HG03196 (cell line): ENCODE results near the gene ELP6.

Source experiments
- ATAC-seq: cut with Tn5 transposase; IDR thresholded peaks from one replicate; pipeline ENCODE4 v1.9.1; 2021; ENCODE audit not compliant: unreplicated experiment

The ELP6 gene, protein sequence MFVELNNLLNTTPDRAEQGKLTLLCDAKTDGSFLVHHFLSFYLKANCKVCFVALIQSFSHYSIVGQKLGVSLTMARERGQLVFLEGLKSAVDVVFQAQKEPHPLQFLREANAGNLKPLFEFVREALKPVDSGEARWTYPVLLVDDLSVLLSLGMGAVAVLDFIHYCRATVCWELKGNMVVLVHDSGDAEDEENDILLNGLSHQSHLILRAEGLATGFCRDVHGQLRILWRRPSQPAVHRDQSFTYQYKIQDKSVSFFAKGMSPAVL

DNA sequence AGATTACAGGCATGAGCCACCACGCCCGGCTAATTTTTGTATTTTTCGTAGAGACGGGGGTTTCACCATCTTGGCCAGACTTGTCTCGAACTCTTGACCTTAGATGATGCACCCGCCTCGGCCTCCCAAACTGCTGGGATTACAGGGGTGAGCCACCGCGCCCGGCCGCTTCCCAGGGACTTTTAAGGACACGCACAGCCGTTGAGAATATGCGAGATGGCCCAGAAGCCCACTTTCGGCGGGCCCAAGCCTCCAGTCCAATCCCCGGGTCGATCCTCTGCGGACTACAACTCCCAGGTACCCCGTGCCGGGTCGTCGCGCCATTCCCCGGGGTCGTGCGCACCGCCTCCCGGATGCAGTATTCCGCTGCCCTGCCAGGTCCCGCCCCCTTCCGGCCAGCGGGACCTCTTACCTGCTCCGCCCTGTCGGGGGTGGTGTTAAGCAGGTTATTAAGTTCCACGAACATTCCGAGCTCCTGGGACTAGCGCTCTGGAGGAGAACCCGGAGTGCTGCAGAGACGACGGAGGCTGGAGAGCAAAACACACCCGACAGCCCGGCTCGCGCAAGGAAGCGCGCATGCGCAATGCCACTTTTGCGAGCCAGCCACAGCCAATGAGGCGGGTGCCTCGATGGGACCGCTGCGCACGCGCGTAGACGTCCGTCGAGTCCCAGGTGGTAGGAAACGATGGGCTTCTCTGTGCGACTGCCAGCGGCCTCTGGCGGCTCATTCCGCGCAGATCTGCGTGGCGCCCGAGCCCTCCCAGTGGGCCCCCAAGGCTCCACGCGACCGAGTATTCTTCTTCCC is at the start of gene ELP6:
ELP6 (minus strand) TSS at position 588 of the 805 bp plus-strand sequence; CDS start at position 466, 122 bp downstream.
- peak; percentile 95 for ATAC-seq

DNA sequence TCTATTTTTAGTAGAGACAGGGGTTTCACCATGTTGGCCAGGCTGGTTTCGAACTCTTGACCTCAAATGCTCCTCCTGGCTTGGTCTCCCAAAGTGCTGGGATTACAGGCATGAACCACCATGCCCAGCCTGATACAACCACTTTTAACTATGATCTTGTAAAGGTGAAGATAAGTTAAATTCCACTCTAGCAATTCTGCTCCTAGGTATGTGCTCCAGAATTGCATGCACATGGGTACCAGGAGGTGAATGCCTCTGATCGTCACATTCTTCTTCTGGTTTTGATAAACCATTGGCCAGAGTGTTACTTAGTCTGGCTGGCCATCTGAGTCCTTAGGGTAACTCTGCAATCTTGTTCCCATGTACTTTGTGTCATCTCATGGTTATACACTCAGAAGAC is 42.8 kb upstream of the ELP6 start:
- no peak for ATAC-seq

DNA sequence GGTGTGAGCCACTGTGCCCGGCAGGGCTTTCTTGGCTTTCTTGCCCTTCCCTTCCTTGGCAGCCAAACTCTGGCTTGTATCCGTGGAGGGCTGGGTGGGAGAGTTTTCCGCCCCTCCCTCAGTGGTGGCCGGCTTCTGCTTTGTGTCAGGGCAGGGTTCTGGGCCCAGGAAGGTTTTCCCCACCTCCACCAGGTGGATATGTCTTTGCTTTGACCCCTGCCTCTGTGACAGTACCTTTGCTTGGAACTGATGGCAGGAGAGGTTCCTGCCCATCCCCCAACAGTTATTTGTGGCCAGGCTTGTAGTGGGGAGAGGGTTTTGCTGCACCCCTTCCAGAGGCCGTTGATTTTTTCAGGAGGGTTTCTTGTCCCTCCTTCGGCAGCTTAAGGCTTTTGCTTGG is 40.8 kb upstream of the ELP6 start:
- ATAC-seq, result no peak

DNA sequence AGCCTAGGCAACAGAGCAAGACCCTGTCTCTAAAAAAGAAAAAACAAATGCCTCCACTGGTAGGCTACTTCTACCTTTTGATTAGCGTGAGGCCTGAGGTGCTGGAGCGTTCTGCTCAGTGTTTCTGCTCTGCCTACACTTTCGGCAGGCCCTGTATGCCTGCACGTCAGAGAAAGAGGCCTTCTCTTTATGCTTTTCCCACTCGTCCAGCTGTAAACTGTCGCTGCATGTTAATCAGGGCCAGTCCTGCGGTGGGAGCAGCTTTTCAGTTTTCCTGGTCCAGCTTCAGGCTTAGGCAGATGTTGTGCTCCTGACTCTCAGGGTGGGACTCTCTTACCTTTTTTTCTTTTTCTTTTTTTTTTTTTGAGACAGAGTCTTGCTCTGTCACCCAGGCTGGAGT is 39.9 kb upstream of the ELP6 start:
- no peak for ATAC-seq

DNA sequence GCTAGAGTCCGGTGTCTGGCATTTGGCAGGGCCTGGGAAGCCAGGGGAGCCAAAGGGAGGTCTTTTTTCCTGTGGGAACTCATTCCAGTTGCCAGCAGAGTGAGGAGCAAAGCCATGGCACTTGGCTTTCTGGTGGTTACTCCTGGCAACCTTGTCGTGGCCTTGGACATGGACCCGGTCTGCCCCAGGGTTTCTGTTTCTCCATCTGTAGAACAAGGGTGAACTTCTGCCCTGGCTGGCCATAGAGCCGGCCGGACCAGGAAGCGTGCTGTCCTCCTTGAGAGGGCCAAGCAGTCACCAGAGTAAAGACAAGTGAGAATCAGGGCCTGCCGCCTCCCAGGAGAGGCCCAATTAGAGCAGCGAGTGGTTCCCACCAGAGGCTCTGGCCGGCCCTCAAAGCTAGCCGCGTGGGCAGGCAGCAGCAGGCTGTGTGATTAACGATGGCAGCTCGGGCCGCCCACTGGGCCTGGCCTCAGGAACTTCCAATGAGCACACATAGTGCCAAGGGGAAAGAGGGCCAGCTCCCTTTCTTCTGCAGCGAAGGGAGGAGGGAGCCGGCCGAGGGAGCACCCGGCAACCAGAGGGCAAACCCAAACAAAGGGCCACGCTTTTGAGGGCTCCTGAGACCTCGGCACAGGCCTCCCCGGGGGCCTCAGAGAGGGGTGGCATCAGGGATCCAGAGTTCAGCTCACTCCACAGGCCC is 29.1 kb upstream of the ELP6 start:
- ATAC-seq, result no peak

DNA sequence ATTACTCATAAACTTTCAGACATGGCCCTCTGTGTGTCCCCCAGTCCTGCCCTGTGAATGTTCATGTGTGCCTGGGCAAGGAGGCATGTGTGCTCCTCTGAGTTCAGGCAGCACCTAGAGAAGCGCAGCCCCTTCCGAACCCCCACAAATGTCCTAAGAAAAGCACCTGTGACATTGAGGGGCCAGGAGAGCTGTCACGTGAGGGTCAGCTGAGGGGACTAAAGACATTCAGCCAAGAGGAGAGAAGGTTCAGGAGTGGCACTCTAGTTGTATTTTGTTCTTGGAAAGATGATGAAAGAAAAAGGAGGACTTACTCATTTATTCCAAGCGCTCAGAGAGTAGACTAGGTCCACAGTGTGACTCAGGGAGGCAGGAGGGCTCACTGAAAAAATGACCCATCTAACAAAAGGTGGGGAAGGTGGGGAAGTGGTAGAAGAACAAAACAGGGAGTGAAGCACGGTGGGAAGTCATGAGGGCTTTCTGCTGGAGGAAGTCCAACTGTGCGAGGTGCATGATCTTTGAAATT is 28.1 kb upstream of the ELP6 start:
- ATAC-seq, result no peak

DNA sequence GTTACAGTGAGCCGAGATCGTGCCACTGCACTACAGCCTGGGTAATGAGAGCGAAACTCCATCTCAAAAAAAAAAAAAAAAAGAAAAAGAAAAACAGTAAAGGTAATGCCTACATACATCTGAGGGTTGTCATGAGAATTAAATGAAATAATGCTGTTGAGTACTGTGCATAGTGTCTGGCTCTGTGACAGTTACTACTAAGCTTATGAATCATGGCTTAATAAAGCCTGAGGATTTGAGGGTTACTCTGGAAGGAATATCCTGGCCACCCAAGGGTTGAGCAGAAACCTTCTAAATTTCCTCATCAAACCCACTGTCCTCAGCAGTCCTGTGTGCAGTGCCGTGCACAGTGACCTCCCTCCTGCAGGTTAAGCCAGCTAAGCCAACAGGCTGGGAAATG is 26.8 kb upstream of the ELP6 start:
- ATAC-seq, result no peak

DNA sequence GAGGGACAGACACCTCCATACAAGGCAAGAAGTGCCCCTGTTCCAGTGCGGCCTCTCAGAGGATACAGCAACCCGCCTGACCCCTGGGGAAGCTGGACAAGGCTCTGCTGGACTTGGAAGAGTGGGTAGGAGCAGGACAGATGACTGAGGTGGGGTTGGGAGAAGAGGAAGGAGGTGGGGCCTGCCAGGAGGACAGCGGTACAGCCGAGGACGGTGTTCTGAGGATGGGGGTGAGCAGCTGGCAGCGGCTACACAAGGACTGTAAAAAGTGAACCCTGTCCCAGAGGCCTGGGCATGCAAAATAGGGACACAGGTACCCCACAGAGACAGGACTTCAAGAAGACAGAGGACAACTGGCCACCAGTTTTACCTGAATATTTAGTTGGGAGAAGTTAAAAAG is 23.5 kb upstream of the ELP6 start:
- no peak for ATAC-seq

DNA sequence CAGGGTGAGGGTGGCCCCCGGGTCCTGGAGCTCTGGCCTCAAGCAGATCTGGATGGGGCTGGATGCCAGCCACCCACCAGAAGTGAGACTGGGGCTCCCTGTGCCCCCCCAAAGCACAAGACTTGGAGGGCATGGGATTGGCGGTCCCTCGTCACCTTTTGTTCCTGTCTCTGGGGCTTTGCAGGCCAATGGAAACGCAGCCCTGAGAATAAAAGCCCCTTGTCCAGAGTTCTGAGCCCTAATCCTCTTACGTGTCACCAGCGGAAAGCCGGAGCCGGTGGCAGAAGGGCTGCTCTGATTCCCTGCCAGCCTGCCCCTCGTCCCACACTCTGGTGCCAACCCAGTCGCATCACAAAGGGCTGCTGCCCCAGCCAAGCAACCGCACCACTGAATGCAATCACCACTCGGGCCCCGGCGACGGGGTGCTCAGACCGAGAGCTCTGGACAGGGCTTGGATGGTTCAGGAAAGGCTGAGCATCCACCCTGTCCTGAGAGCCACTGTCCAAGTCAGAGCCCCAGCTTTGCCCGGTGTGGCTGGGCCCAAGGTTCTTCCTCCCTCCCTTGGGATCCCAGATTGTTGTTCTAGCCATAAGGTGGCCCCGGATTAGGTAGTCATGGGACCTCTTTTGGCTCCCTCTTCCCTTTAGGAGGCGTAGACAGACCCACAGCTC is 22.8 kb upstream of the ELP6 start:
- no peak for ATAC-seq

DNA sequence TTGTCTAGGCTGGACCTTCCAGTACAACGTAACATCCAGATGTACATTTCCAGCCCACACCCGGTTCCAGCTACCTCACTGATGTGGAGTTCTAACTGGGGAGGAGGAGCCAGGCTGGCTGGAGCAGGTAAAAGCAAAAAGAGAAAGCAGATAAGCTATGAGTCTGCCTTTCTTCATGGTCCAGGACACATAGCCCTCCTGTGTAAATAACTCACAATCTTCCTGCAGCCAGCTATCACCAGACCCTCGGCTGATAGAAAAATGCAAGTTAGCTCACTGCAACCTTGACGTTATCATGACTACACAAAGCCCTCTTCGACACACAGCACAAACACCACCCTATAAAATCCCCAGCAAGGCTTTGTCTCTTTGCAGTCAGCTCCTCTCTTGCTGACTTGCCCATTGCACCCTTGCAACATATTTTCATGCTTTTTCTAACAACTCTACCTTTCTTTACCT is 20.5 kb upstream of the ELP6 start:
- ATAC-seq, result no peak

DNA sequence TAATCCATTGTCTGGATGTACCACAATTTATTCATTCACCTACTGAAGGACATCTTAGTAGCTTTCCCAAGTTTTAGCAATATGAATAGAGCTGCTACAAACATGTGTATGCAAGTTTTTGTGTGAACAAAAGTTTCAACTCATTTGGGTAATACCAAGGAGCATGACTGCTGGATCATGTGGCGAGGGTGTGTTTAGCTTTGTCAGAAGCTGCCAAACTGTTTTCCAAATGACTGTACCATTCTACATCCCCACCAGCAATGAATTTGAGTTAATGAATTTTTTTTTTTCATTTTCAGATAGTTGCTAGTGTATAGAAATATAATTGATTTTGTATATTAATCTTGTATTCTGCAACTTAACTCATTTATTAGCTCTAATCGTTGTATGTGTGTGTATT is 20.0 kb upstream of the ELP6 start:
- no peak for ATAC-seq

DNA sequence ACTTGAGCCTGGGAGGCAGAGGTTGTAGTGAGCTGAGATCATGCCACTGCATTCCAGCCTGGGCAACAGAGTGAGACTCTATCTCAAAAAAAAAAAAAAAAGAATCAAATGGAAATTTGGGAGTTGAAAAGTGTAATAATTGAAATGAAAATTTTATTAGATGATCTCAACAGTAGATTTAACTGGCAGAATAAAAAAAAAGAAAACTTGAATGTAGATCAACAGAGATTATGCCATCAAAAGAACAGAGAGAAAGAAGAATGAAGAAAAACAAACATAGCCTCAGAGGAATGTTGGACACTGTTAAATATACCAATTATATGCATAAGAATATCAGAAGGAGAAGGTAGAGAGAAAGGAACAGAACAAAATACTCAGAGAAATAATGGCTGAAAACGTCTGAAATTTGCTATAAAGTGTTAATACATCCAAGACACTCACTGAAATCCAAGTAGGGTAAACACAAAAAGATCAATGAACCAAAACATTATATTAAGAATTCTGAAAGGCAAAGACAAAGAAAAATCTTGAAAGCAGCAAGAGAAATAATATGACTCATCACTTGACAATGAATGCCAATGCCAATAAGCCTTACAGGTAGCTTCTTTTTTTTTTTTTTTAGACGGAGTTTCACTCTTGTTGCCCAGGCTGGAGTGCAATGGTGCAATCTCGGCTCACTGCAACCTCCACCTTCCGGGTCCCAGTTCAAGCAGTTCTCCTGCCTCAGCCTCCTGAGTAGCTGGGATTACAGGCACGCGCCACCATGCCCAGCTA is 14.6 kb upstream of the ELP6 start:
- ATAC-seq, result no peak

DNA sequence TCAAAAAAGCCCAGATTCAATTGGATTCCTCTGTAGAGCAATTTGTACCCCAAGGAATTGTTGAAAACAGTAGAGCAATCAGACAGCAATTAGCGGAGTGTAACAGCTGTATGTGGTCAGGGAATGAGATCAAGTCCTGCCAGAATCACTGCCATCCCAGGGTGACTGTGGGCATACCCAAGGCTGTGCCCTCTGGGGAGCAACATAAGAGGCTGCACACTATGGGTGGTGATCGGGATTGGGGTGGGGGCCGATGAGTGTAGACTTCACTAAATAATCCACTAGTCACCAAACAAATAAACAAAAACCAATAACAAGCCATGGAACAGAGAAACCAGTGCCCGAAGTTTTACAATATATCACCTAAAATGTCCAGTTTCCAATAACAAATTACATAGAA is 12.1 kb upstream of the ELP6 start:
- ATAC-seq, result no peak

DNA sequence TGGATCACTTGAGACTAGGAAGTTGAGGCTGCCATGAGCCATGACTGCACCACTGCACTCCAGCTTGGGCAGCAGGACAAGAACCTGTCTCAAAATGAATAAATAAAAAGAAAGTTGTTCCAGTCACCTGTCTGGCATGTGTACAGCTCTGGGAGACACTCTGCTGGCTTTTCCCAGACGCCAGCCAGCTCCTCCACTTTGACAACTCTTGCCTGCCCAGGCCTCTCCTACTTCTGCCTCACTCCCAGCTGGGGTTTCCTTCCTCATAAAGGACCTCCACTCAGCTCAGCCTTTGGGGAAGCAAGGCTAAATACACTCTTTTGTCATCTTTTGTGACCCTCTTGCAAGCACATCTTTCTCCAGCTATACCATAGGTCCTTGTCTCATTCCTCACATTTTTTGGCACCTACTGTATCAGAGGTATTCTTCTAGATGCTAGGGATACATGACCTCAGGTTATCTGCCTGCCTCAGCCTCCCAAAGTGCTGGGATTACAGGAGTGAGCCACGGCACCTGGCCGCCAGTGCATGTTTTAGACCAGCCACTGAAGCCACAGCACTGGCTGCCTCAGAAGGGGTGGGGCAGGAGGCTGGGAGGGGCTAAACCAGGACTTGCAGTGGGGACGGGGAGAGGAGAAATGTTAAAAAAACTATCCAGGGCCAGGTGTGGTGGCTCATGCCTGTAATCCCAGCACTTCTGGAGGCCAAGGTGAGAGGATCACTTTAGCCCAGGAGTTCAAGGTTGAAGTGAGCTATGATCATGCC is 10.0 kb upstream of the ELP6 start:
- ATAC-seq, result no peak

DNA sequence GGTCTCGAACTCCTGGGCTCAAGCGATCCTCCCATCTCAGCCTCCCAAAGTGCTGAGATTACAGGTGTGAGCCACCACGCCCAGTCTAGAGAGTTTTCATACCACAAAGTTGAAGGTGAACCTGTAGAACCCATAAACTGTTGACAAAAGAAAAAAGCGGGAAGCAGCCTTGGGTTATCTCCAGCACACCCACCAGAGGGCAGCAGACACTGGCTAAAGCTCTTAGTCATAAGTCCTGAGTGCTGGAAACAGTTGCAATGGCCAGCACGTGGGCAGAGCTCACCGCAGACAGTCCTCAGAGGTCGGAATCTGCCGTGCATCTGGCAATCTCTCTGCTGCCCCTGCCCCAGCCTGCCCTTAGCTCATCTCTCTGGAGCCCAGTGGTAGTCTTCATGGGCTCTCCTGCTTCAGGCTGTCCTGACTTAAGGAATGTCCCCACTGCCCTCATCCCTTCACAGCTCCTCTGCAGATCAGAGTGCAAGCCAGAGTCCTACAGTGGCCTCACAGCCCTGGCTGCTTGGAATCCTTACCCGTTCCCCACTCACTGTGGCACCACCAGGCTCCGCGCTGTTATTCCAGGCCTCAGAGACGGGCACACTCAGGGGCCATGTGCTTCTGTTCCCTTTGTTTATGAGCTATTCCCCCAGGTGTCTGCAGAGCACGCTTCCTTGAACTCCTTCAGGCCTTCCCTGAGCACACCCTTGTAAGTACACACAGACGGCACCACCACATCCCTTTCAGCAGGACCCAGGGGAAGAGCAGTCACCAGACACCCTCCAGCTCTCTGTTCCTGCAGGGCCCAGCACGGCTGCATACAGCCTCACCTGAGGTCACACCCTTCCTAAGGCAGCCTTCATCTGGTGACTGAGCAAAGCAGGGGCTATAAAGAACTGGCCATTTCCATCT is 8.8 kb upstream of the ELP6 start:
- no peak for ATAC-seq

DNA sequence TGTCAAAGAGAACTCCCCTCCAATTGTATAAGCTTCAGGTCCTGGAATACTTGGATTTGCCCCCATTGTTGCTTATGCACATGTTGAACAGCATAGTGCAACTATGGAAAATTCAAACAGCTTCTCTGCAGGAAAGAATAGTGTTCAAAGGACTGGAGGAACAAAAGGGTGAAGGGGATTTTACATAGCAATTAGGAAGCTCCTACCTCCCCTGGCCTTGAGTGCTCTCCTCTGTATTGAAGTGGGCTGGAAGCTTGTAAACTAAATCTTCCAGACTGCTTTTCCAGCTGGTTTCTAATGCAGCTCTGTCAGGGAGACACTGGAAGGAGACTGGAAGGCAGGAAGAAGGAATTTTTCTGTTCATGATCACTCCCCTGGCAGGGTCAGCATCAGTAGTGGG is 7.2 kb upstream of the ELP6 start:
- ATAC-seq, result no peak

DNA sequence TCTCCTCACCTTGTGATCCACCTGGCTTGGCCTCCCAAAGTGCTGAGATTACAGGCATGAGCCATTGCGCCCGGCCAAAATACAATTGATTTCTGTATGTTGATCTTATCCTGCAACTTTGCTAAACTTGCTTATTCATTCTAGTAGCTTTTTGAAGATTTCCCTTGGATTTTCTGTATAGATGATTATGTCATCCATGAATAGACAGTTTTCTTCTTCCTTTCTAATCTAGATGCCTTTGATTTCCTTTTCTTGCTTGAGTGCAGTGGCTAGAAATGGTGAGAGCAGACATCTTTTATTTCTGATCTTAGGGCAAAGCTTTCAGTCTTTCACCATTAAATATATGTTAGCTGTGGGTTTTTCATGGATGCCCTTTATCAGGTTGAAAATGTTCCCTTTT is 4.4 kb upstream of the ELP6 start:
- no peak for ATAC-seq

DNA sequence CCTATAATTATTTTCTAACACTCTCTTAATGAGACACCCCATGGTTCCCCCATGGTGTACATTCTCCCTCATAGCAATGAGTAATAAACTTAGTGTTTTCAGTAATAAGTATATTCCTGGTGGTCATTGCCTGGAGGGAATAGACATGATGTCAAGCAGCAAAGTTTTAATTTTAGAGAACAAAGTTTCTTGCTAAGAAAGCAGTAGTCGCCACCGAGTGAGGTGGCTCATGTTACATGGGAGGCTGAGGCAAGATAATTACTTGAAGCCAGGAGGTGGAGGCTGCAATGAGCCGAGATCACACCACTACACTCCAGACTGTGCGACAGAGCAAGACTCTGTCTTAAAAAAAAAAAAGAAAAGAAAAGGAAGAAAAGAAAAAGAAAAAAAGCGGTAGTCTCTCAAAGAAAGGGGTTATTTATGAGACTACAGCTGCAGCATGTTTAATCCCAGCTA is 2.4 kb upstream of the ELP6 start:
- no peak for ATAC-seq

DNA sequence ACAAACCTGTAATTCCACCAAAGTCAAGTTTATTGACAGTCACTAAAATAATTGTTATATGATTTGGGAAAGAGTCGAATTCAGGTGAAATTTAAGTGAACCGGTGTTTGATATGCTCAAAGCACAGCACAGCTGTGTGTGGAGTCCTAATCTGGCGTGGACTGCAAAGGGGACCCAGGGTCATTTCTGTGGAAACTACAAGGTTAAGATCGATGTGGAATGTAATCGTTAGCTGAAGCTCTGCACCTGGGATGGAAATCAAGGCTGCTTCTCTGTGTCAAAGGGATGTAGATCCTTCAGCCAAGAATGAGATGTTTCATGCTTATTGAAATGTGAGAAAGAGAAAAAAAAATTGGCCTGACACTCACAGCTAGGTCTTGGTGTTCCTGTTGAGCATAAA is 1.6 kb upstream of the ELP6 start:
- ATAC-seq, result no peak
